ENCODE measurements around the gene MRPS7.

DNA sequence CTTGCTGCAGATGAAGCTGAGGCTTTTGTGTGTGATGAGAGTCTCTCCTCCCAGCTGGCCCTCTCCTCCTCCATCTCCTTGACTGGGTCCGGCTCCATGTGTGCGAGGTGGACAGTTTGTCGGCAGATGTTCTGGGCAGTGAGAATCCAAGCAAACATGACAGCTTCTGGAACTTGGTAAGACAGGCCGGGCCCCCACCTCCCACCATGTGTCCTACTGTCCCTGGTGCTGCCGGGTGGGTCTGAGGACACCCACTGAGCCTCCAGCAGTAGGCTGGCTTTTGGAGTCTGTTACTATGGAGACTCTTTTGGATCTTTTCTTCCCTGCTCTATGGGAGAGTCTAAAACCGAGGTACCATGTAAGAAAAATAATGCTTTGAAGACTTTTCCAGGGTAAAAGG is 43.5 kb upstream of the MRPS7 start:
- TF ChIP-seq POLR2A (IDR thresholded peaks at IDR 0.05; ENCODE audit: low read depth, low read length) (no peak), POLR2AphosphoS5 (IDR thresholded peaks at IDR 0.05; ENCODE audit: low read depth, low read length) (no peak), TAF1 (IDR thresholded peaks at IDR 0.05; ENCODE audit: low read depth, low read length) (no peak), SPI1 (IDR thresholded peaks at IDR 0.05; ENCODE audit: low read depth, low read length) (no peak)
